ENCODE data around the gene PRKCB. TPM values are rescaled to one million over a fixed set of nuclear protein-coding genes. Genes with fewer than 3 reads are reported as not detected.

The PRKCB gene
- total and polyA plus RNA-seq, 2 experiments from 2014 or later = 3.7 to 16.4 TPM

GRCh38 chr16:24228514-24228913 is 392.7 kb downstream of the PRKCB start:
- Histone ChIP-seq H4K20me1 (replicated peaks; ENCODE audit: insufficient read depth) (no peaks in the 10 kb centered on the region), H3K27ac (ENCODE audit: low read depth) (no peak overlapping the region), H2AFZ (no peak overlapping the region), H3K9me2 (ENCODE audit: insufficient read depth) (peaks cover 17% of the 10 kb centered on the region), H3K4me2 (no peak overlapping the region), H3K36me3 (ENCODE audit: insufficient read depth) (no peaks in the 10 kb centered on the region), H3K27me3 (ENCODE audit: insufficient read depth) (no peaks in the 10 kb centered on the region), H3F3A (replicated peaks; ENCODE audit: low read depth) (no peaks in the 10 kb centered on the region), H3K4me3 (no peak overlapping the region), H3K79me2 (replicated peaks; ENCODE audit: insufficient read depth) (no peaks in the 10 kb centered on the region), H3K4me1 (ENCODE audit: insufficient read depth) (no peaks in the 10 kb centered on the region)
- no peaks in the 10 kb centered on the region for H3K36me3 Mint-ChIP-seq (ENCODE audit: low read depth)
- no peaks in the 10 kb centered on the region for H3K4me1 Mint-ChIP-seq
- no peak for ATAC-seq
- no peak overlapping the region for H3K4me3 Mint-ChIP-seq
- no peak for DNase-seq (ENCODE audit: low spot score)
- no peaks in the 10 kb centered on the region for H3K9me3 Mint-ChIP-seq
- H3K27me3 Mint-ChIP-seq (ENCODE audit: insufficient read depth, low read depth, poor library complexity) = peaks cover 6% of the 10 kb centered on the region
- H3K27ac Mint-ChIP-seq = no peak overlapping the region
- TF ChIP-seq NANOG (IDR thresholded peaks at IDR 0.05; ENCODE audit: borderline replicate concordance) (no peak), CREB1 (CRISPR knock-in tag; IDR thresholded peaks at IDR 0.05; ENCODE audit: low read depth) (no peak), EZH2 (IDR thresholded peaks at IDR 0.05; ENCODE audit: low read depth, unreplicated experiment) (no peak), ETS1 (IDR thresholded peaks at IDR 0.05) (no peak), REST (IDR thresholded peaks at IDR 0.05; ENCODE audit: unreplicated experiment) (no peak), STAT1 (IDR thresholded peaks at IDR 0.05; ENCODE audit: unreplicated experiment) (no peak), ZNF114 (CRISPR knock-in tag; IDR thresholded peaks at IDR 0.05) (no peak), EZH2phosphoT487 (IDR thresholded peaks at IDR 0.05; ENCODE audit: unreplicated experiment) (no peak), POLR2AphosphoS5 (IDR thresholded peaks at IDR 0.05; ENCODE audit: low read depth) (no peak), CTCF (conservative IDR thresholded peaks at IDR 0.05; ENCODE audit: low read depth in 2 of 2) (no peak), ZNF462 (CRISPR knock-in tag; IDR thresholded peaks at IDR 0.05) (no peak), JUNB (IDR thresholded peaks at IDR 0.05; ENCODE audit: unreplicated experiment) (no peak), ZNF331 (CRISPR knock-in tag; IDR thresholded peaks at IDR 0.05; ENCODE audit: low read depth) (no peak)
